ENCODE data around the gene UBTD2. TPM values are rescaled to one million over a fixed set of nuclear protein-coding genes. Genes with fewer than 3 reads are reported as not detected.
A peak's percentile ranks its signal among the peaks of the same experiment; 100 is the strongest.

Gene UBTD2
- total and polyA plus RNA-seq, 9 of the 15 experiments (the other 6 are each of a cell fraction or from before 2014, with no cell fraction given): 0.01 to 0.46 (median 0.15) TPM; not detected in 1

GRCh38 chr5:172283862-172284610 is 472 bp upstream of the UBTD2 start:
- in situ Hi-C loops (cut with MboI): no loop called here
- H3K27ac ChIP-seq (ENCODE audit: extremely low read depth, low read depth, low read length): no peak overlapping the region

More at GRCh38 chr5:172283862-172284610, 472 bp upstream of the UBTD2 start:
- ATAC-seq (peak; percentile 94), FAIRE-seq (no peak), DNase-seq (ENCODE audit: extremely low read depth in 1 of 4, low spot score in 3 of 4) (peak; percentile 70 to 96 (median 95))
- Histone ChIP-seq H3K4me2 (ENCODE audit: insufficient read depth, low read length) (peak overlapping the region; percentile 26), H3K4me3 (peak overlapping the region; percentile 45), H2AFZ (ENCODE audit: low read depth, low read length) (no peak overlapping the region), H3K4me1 (replicated peaks in 1 of 2; ENCODE audit: control insufficient read depth in 2 of 2, insufficient read depth in 2 of 2, low read length in 2 of 2) (peaks cover 2 to 16% of the 10 kb centered on the region in 2 experiments; a peak in 2 of 5 replicates), H3K9me3 (replicated peaks; ENCODE audit: control insufficient read depth, insufficient read depth, low read depth, low read length) (no peaks in the 10 kb centered on the region), H3K9me1 (ENCODE audit: control insufficient read depth, insufficient read depth, low read length) (no peaks in the 10 kb centered on the region), H3K9ac (ENCODE audit: insufficient read depth in 1 of 2, low read depth in 2 of 2, low read length in 2 of 2) (peak overlapping the region in 1 of 2 experiments; percentile 83; a peak in 1 of 4 replicates), H3K27me3 (ENCODE audit: control insufficient read depth in 2 of 2, insufficient read depth in 2 of 2, low read length in 2 of 2) (peaks cover 14 to 36% of the 10 kb centered on the region in 2 experiments), H4K20me1 (replicated peaks; ENCODE audit: control insufficient read depth, insufficient read depth, low read length) (peaks cover 5% of the 10 kb centered on the region), H3K79me2 (ENCODE audit: control insufficient read depth, insufficient read depth, low read length) (no peaks in the 10 kb centered on the region), H3K36me3 (ENCODE audit: control insufficient read depth, insufficient read depth, low read length) (no peaks in the 10 kb centered on the region)
- intact Hi-C loops (cut with micrococcal nuclease): no loop called here
- 6% methylated on average over 31 of the region's 79 CpGs for WGBS (ENCODE audit: insufficient coverage, low coverage, missing lambda C conversion rate)
- TF ChIP-seq WHSC1 (IDR thresholded peaks at IDR 0.05; ENCODE audit: low read length): no peak
- TF ChIP-seq DNMT1 (IDR thresholded peaks at IDR 0.05): no peak
- no peak for TF ChIP-seq ZFP1 (CRISPR knock-in tag; IDR thresholded peaks at IDR 0.05)
- peak; percentile 77 for TF ChIP-seq VEZF1 (CRISPR knock-in tag; IDR thresholded peaks at IDR 0.05)
- peak; percentile 37 for TF ChIP-seq RBM25 (IDR thresholded peaks at IDR 0.05; ENCODE audit: low read depth, low read length, severe bottlenecking)
- TF ChIP-seq ZNF512 (tag; IDR thresholded peaks at IDR 0.05): peak; percentile 98
- peak; percentile 60 for TF ChIP-seq CXXC5 (CRISPR knock-in tag; IDR thresholded peaks at IDR 0.05)
- peak in 1 of 2 experiments; percentile 19 for TF ChIP-seq E2F6 (IDR thresholded peaks at IDR 0.05; ENCODE audit: borderline replicate concordance in 1 of 2, extremely low read depth in 1 of 2, insufficient read depth in 1 of 2, insufficient read length in 1 of 2, low read depth in 1 of 2, low read length in 1 of 2, poor library complexity in 1 of 2, severe bottlenecking in 1 of 2)
- peak; percentile 69; the same call in 1 of the 2 replicates for TF ChIP-seq RB1 (IDR thresholded peaks at IDR 0.05; ENCODE audit: low read depth)
- peak; percentile 23; the same call in 1 of the 2 replicates for TF ChIP-seq PHF8 (IDR thresholded peaks at IDR 0.05; ENCODE audit: borderline replicate concordance, low read length)
- POLR2A ChIA-PET: no interaction called here
- BruUV-seq (replicated peaks): no TSS peak
- CTCF ChIA-PET (ENCODE audit: low intra/inter-chr PET ratio): interaction anchor here (0.6 kb wide), 1 partner anchor 165 kb away, joined by 3 read pairs; no protein-coding TSS in a partner anchor
